Measurements from ENCODE around the gene ATXN7L1. TPM values are rescaled to one million over a fixed set of nuclear protein-coding genes. Genes with fewer than 3 reads are reported as not detected.

The ATXN7L1 gene
- total RNA-seq, 4 donors from 2014 or later: 5.9 to 21.2 (median 7.7) TPM

DNA sequence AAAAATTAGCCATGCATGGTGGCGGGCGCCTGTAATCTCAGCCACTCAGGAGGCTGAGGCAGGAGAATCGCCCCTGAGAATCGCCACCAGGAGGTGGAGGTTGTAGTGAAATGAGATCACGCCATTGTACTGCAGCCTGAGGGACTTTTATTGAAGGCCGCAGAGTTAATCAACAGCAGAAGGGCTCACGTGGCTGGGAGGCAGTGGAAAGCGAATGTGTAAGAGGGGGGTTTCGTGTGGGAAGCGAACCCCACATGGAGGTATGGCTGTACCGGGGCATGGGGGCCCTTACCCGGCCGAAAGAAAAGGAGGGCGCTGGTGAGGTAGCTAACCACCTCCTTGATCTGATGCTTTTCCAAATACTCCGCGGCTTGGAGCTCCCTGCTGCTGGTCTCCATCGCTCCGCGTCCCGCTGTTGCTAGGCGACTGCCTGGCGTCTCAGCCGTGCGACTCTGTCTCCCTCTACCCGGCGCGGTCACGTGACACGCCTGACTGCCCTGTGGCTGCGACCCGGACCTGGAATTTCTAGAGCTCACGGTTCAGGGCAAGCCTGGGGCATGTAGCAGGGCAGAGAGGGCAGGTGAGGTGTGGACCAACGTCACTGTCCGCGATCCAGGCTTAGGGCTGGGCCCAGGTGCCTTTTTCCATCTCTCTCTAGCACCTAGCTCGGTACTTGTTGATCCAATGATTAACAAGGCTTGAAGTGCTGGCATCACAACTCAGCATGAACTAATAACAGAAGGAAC is 295.2 kb downstream of the ATXN7L1 start, which contains the start of gene EFCAB10:
EFCAB10 (minus strand) TSS at position 428 of the 746 bp plus-strand sequence; CDS start at position 398, 30 bp downstream.
- 26 to 40% methylated on average over 6 to 14 of the region's 36 CpGs for WGBS, 2 donors (ENCODE audit: low coverage in 1 of 2)
- TF ChIP-seq EP300 (IDR thresholded peaks at IDR 0.05) (no peak), POLR2AphosphoS5 (IDR thresholded peaks at IDR 0.05) (no peak), POLR2A (IDR thresholded peaks at IDR 0.05) (no peak)
- TF ChIP-seq, protein P1, sequence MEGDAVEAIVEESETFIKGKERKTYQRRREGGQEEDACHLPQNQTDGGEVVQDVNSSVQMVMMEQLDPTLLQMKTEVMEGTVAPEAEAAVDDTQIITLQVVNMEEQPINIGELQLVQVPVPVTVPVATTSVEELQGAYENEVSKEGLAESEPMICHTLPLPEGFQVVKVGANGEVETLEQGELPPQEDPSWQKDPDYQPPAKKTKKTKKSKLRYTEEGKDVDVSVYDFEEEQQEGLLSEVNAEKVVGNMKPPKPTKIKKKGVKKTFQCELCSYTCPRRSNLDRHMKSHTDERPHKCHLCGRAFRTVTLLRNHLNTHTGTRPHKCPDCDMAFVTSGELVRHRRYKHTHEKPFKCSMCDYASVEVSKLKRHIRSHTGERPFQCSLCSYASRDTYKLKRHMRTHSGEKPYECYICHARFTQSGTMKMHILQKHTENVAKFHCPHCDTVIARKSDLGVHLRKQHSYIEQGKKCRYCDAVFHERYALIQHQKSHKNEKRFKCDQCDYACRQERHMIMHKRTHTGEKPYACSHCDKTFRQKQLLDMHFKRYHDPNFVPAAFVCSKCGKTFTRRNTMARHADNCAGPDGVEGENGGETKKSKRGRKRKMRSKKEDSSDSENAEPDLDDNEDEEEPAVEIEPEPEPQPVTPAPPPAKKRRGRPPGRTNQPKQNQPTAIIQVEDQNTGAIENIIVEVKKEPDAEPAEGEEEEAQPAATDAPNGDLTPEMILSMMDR (IDR thresholded peaks at IDR 0.05): no peak
- Histone ChIP-seq H3K27me3 (peaks cover 8% of the 10 kb centered on the region), H3K4me3 (peak within 1 kb of the TSS in 1 of 2 donors; percentile 36), H3K9me3 (no peaks in the 10 kb centered on the region), H3K36me3 (no peaks in the 10 kb centered on the region), H3K4me1 (peaks cover 0 to 8% (median 3%) of the 10 kb centered on the region in 3 donors), H3K27ac (no peak within 1 kb of the TSS)
- ATAC-seq: no peak

DNA sequence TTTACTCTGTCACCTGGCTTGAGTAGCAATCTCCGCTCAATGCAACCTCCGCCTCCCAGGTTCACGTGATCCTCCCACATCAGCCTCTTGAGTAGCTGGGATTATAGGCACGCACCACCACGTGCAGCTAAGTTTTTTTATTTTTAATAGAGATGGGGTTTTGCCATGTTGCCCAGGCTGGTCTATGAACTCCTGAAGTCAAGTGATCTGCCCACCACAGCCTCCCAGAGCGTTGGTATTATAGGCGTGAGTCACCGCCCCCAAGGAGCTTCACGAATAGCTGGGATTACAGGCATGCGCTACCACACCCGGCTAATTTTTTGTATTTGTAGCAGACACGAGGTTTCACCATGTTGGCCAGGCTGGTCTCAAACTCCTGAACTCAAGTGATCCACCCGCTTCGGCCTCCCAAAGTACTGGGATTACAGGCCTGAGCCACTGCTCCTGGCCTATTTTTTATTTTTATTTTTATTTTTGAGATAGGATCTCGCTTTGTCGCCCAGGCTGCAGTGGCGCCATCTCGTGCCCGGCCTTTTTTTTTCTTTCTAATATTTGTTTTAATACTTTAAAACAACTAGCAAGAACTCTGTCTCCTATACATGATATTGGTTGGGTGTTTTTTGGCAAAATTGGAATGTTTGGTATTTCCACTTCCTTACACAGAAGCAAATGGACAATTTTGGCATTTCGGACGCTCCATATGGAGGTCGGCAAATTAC is 296.2 kb downstream of the ATXN7L1 start:
- 82 to 92% methylated on average over 13 to 20 of the region's 22 CpGs for WGBS, 2 donors (ENCODE audit: low coverage in 1 of 2)
- Histone ChIP-seq H3K4me3 (no peak overlapping the region), H3K27me3 (peaks cover 8% of the 10 kb centered on the region), H3K36me3 (no peaks in the 10 kb centered on the region), H3K4me1 (peaks cover 0 to 8% (median 3%) of the 10 kb centered on the region in 3 donors), H3K9me3 (no peaks in the 10 kb centered on the region), H3K27ac (no peak overlapping the region)
- no peak for ATAC-seq
- TF ChIP-seq POLR2AphosphoS5 (IDR thresholded peaks at IDR 0.05) (no peak), EP300 (IDR thresholded peaks at IDR 0.05) (no peak), POLR2A (IDR thresholded peaks at IDR 0.05) (no peak)
- TF ChIP-seq, protein P1 (IDR thresholded peaks at IDR 0.05): no peak

DNA sequence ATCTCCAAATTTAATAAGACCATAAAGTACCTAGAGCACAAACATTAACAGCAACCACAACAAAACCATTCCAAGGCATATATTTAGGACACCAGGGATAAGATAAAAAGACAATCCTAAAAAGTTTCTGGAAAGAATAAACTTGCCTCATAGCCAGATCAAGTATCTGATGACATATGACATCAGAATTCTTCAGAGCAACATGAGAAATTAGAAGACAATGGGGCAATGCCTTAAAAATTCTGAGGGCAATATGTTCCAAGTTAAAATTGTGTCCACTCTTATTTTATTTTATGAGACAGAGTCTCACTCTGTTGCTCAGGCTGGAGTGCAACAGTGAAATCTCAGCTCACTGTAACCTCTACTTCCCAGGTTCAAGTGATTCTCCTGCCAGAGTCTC is 297.9 kb downstream of the ATXN7L1 start:
- peaks cover 0 to 8% (median 3%) of the 10 kb centered on the region in 3 donors for H3K4me1 ChIP-seq
- H3K4me3 ChIP-seq: no peak overlapping the region
- H3K36me3 ChIP-seq: no peaks in the 10 kb centered on the region
- H3K27me3 ChIP-seq: peaks cover 8% of the 10 kb centered on the region
- no peaks in the 10 kb centered on the region for H3K9me3 ChIP-seq
- ATAC-seq: no peak
- H3K27ac ChIP-seq: no peak overlapping the region
- TF ChIP-seq EP300 (IDR thresholded peaks at IDR 0.05) (no peak), POLR2AphosphoS5 (IDR thresholded peaks at IDR 0.05) (no peak), POLR2A (IDR thresholded peaks at IDR 0.05) (no peak)
- TF ChIP-seq, protein P1 (IDR thresholded peaks at IDR 0.05): no peak

DNA sequence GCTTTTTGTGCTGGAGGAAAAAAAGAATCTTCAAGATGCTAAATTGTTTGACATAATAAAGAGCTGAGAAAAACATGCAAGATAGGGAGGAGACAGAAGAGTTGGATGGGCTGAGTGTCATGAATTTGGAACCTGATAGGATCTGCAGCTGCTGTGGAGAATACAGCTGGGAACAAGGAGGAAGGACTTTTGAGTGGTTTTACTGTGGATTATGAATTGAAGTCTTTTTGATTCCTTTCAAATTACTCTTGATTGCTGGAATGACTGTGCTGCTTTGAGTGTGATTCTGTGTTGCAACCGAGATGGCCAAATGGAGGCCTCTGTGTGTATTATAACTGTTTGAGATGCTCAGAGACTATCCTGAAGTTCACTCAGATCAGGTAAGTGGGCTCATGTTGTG is 299.1 kb downstream of the ATXN7L1 start:
- ATAC-seq: no peak
- H3K4me1 ChIP-seq: peaks cover 0 to 8% (median 3%) of the 10 kb centered on the region in 3 donors
- TF ChIP-seq POLR2AphosphoS5 (IDR thresholded peaks at IDR 0.05) (no peak), EP300 (IDR thresholded peaks at IDR 0.05) (no peak)
- WGBS, 2 donors (ENCODE audit: low coverage in 1 of 2): 53 to 64% methylated on average over 1 of the region's 1 CpG
- no peaks in the 10 kb centered on the region for H3K9me3 ChIP-seq
- H3K36me3 ChIP-seq: no peaks in the 10 kb centered on the region
- no peak overlapping the region for H3K27ac ChIP-seq
- H3K4me3 ChIP-seq: no peak overlapping the region
- H3K27me3 ChIP-seq: peaks cover 8% of the 10 kb centered on the region

DNA sequence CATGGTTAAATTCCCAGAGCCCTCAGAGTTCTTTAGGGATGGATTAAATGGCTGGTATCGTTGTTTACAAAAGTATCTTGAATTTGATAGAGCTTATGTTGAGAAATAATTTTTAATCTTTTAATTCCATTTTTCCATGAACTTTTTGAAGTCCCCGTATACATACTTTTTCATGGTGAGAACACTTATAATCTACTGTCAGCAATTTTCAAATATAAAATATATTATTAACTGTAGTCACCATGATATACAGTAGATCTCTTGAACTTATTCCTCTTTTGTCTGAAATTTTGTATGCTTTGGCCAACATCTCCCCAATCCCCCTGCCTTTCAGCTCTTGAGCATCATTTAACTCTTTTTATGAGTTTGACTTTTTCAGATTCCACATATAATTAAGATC is 304.5 kb downstream of the ATXN7L1 start:
- TF ChIP-seq POLR2A (IDR thresholded peaks at IDR 0.05): no peak
- no peak for TF ChIP-seq EP300 (IDR thresholded peaks at IDR 0.05)
- TF ChIP-seq, protein P1 (IDR thresholded peaks at IDR 0.05): no peak
- TF ChIP-seq POLR2AphosphoS5 (IDR thresholded peaks at IDR 0.05): no peak
- no peak overlapping the region for H3K4me3 ChIP-seq
- H3K4me1 ChIP-seq: no peaks in the 10 kb centered on the region
- H3K9me3 ChIP-seq: no peaks in the 10 kb centered on the region
- WGBS, 2 donors (ENCODE audit: low coverage in 1 of 2): 91 to 94% methylated on average over 2 of the region's 2 CpGs
- peaks cover 0 to 27% of the 10 kb centered on the region in 2 donors for H3K36me3 ChIP-seq
- no peak for ATAC-seq
- no peak overlapping the region for H3K27ac ChIP-seq
- no peaks in the 10 kb centered on the region for H3K27me3 ChIP-seq

Measured in gastroesophageal sphincter (tissue), 4 donors.